ENCODE results near the gene FILIP1L. TPM values are rescaled to one million over a fixed set of nuclear protein-coding genes. Genes with fewer than 3 reads are reported as not detected.

FILIP1L gene
- total RNA-seq, 1 experiment from 2014 or later = 0.17 TPM

GRCh38 chr3:99948467-99949089 lies 165.7 kb downstream of the FILIP1L start:
- no peaks in the 10 kb centered on the region; the same call in 1 of the 2 replicates for H4K20me1 ChIP-seq (ENCODE audit: insufficient read depth)
- H3K4me1 ChIP-seq (ENCODE audit: control insufficient read depth in 1 of 2, insufficient read depth in 2 of 2, low read length in 2 of 2) = no peaks in the 10 kb centered on the region
- no peaks in the 10 kb centered on the region for H3K9me3 ChIP-seq (ENCODE audit: control insufficient read depth in 1 of 2, insufficient read depth in 1 of 2, low read depth in 1 of 2, low read length in 2 of 2)
- H3K79me2 ChIP-seq (ENCODE audit: insufficient read depth, low read length) = no peaks in the 10 kb centered on the region
- TF ChIP-seq FOSL1 (IDR thresholded peaks at IDR 0.05; ENCODE audit: low read depth) = no peak
- TF ChIP-seq ZBTB33 (IDR thresholded peaks at IDR 0.05; ENCODE audit: extremely low read depth, insufficient replicate concordance, low read length) = no peak
- TF ChIP-seq EGR1 (IDR thresholded peaks at IDR 0.05; ENCODE audit: low read depth) = no peak
- TF ChIP-seq REST (IDR thresholded peaks at IDR 0.05; ENCODE audit: low read depth) = no peak
- TF ChIP-seq RAD21 (IDR thresholded peaks at IDR 0.05; ENCODE audit: low read depth) = no peak
- TF ChIP-seq TCF7L2 (IDR thresholded peaks at IDR 0.05; ENCODE audit: borderline replicate concordance, extremely low read depth, insufficient read depth, insufficient read length) = no peak
- TF ChIP-seq YY1 (IDR thresholded peaks at IDR 0.05; ENCODE audit: extremely low read depth, insufficient replicate concordance, low read depth, low read length) = no peak
- TF ChIP-seq ATF3 (IDR thresholded peaks at IDR 0.05) = no peak
- no peak for TF ChIP-seq CTCF (IDR thresholded peaks at IDR 0.05 in 2 of 3, conservative IDR thresholded peaks at IDR 0.05 in 1 of 3; ENCODE audit: borderline replicate concordance in 1 of 3, insufficient read depth in 1 of 3, low read depth in 2 of 3, low read length in 2 of 3)
- no peak for TF ChIP-seq ZNF274 (IDR thresholded peaks at IDR 0.05; ENCODE audit: low read depth, low read length)
- TF ChIP-seq SRF (IDR thresholded peaks at IDR 0.05; ENCODE audit: low read depth) = no peak
- no peak for TF ChIP-seq CEBPB (IDR thresholded peaks at IDR 0.05; ENCODE audit: low read depth)
- TF ChIP-seq POLR2AphosphoS5 (IDR thresholded peaks at IDR 0.05; ENCODE audit: low read depth, low read length) = no peak
- TF ChIP-seq EZH2phosphoT487 (IDR thresholded peaks at IDR 0.05; ENCODE audit: borderline replicate concordance) = no peak
- H2AFZ ChIP-seq (ENCODE audit: low read depth, low read length, poor library complexity, severe bottlenecking) = no peak overlapping the region
- H3K4me3 ChIP-seq (replicated peaks in 1 of 2; ENCODE audit: low read depth in 1 of 2, low read length in 2 of 2) = no peak overlapping the region
- POLR2A ChIA-PET = no interaction called here
- no peaks in the 10 kb centered on the region for H3K36me3 ChIP-seq (ENCODE audit: control insufficient read depth in 1 of 2, insufficient read depth in 2 of 2, low read length in 2 of 2)
- no TSS peak for BruUV-seq (replicated peaks)
- H3K9me2 ChIP-seq (ENCODE audit: insufficient read depth) = no peaks in the 10 kb centered on the region
- H3K4me2 ChIP-seq (ENCODE audit: low read length) = no peak overlapping the region
- CTCF ChIA-PET = no interaction called here
- intact Hi-C loops (cut with micrococcal nuclease) = no loop called here
- RAD21 ChIA-PET (ENCODE audit: low non-redundant PET in 1 of 2, low total read pairs in 2 of 2, uncharacterized antibody in 2 of 2, unreplicated experiment in 2 of 2) = no interaction called here
- H3K9ac ChIP-seq (ENCODE audit: low read length) = no peak overlapping the region
- H3K27ac ChIP-seq (ENCODE audit: low read depth, low read length) = no peak overlapping the region
- H3K27me3 ChIP-seq (ENCODE audit: insufficient read depth, low read length) = no peaks in the 10 kb centered on the region
- no peak for DNase-seq (ENCODE audit: low read depth, low spot score)
- ATAC-seq = no peak

Data from HCT116 (cell line).